Superior temporal gyrus (tissue), 1 donor: ENCODE measurements around the gene EPHB1.

Experiments
- DNase-seq: peaks from one replicate; pipeline ENCODE4 v3.0.0-alpha.2; 2016; ENCODE audit errors: extremely low spot score

Gene EPHB1

DNA sequence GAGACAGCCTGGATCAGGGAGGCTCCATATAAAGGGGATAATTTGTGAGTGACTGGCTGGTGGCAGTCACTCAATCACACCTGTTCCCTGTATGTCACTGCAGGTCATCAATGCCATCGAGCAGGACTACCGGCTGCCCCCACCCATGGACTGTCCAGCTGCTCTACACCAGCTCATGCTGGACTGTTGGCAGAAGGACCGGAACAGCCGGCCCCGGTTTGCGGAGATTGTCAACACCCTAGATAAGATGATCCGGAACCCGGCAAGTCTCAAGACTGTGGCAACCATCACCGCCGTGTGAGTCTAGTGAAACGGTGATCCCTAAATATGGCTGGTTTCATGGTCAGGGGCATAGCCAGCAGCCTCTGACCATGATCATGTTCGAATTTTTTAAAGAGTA lies 453.2 kb downstream of the EPHB1 start:
- no peak for DNase-seq

DNA sequence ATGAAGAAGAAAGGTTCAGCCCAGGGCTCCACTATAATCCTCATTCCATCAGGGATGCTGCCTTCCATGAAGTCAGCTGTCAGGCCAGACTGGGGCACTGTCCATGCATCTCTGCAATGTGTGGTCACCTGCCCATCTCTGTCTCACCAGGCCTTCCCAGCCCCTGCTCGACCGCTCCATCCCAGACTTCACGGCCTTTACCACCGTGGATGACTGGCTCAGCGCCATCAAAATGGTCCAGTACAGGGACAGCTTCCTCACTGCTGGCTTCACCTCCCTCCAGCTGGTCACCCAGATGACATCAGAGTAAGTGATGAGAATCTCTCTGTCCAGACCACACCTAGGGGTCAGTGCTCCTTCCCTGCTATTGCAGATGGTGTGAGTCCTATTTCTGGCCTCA lies 454.1 kb downstream of the EPHB1 start:
- no peak for DNase-seq

DNA sequence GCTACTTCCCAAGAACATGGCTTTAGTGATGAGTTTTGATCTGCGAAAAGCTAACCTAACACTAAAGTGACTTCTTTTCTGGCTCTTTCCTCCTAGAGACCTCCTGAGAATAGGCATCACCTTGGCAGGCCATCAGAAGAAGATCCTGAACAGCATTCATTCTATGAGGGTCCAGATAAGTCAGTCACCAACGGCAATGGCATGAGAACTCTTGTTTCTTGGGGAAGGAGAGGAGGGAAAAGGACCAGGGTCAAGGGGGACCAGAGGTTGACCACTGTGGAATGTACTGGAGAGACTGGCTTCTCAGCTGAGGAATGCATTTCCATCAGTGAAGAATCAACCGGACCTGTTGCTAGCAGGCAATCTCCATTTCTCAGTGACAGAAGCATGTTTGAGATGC lies 463.9 kb downstream of the EPHB1 start:
- no peak for DNase-seq

DNA sequence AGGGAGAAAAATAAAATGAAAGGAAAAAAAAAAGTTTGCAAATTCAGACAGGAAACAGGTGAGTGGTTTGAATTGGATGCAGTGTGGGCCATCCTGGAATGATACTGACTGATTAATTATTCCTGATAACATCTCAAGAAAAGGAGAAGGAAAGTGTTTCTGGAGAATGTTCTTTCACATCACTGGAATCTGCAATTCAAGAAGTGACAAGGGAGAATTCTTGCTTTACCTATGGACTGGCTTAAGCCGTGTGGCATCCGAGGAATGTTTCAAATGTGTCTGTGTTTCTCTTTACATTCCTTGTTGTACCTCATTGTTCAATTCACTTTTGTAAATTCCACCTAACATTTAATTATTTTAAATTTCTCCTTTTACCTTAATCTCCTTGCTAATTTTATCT lies 465.0 kb downstream of the EPHB1 start:
- DNase-seq: no peak

DNA sequence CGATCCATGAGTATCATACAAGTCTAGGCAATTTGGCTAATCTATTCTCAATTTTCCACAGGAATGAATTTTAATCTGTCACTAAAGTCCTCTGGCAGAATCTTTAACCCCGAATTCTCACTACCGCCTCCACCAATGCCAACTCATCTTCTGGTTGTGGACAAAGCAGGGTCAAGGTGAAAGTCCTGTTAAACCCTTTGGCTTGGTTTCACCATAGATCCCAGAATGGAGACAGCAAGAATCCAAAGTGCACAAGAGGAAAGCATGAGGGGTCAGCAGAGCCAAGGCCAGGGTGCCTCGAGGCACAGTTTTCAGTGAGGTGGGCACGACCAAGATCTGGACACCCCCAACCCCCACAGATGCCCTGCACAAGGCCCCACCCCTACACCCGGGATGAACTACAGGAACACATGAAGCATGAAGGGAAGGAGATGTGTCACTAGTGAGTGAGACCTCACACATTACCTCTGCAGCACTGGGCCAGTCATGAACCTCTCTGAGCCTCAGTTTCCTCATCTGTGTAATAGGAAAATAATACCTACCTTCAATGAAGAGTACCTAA lies 466.2 kb downstream of the EPHB1 start:
- DNase-seq: no peak

DNA sequence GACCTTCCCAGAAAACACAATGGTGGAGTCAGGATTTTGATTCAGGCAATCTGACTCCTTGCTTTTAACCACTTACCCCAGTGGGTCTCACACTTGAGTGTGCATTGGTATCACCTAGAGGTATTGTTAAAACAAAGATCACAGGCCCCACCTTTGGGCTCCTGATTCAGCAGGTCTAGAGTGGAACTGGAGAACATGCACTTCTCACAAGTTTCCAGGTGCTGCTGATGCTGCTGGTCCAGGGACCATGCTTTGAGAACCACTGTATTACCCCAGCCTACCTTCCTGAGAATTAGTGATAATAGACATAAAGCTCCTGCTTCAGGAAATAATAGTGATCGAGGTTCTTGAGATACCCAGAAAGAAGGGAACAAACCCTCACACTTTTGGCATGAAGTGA lies 466.9 kb downstream of the EPHB1 start:
- no peak for DNase-seq

DNA sequence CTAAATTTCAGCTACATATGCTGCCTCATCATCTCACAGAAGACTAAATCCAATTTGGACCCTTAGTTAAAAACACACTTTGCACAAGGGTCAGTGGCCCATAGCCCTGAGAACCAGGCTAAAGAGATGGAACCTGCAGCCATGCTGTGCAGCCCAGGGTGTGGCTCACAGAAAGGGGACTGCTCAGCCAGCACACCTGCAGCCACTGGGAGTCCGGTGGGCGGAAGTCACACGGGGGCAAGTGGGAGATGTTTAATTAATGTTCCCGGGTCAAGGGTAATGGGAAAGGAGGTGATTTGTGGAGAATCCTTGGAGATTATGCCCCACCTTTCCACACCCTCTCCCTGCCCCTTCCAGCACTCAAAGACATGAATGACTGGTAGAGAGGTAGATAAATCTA lies 467.4 kb downstream of the EPHB1 start:
- DNase-seq: no peak

DNA sequence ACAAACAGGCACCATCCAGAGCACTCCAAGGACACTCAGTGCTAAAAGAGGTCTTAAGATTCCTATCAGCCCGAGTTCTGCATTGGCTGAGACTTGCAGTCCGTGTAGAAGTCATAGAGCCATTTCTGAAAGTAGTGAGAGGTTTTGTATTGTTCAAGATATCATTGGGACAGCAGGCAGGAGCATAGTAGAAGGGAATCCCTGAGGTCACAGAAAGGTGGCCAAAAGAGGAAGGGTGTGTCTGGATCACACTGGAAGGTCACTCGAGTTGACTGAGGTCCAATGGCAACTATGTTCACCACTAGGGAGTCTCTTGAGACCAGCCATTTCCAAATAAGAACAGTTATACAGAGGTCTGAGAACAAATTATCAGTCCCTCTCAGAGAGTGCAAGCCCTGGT lies 468.3 kb downstream of the EPHB1 start:
- DNase-seq: no peak

DNA sequence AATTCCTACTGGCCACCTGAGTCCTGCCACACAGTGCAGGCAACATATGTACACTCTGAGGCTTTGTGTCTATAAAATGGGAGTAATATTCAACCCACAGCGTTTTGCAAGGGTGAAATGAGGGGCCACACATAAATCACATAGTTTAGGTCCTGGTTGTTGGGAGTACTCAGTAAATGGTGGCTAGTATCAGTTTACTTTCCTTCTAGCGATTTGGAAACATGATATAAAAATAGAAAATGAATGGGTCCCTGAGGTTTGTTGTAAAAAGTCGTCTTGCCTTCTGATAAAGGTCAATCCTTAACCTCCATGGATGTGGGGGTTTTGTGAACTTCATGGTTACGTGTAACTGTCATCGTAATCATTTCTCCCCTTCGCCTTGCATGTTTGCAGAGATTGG lies 472.4 kb downstream of the EPHB1 start:
- DNase-seq: no peak

DNA sequence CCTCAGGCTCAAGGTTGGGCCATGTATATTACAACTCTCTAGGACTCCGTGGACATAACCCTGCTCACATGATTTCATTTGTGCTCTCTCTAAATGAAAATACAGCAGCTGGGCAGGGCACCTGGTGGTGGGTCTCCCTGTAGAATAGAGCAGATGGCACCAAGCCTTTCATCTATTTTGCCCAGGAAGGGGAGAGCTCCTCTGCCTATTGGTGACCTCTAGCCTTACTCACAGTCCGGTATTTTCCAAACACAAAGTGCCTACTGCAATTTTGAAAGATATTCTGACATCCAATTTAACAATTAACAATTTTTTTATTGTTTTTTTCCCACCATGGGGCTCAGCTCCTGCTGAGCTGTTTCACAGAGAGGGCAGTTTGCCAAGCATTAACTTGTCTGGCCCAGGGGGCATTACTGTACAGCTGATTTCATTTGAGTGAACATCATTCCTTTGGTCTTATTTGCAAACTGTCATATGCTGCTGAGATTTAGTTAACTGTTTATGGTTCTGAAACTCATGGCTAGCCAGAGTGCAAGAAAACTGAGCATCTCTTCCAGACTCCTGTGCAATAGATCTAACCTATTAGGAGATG lies 474.0 kb downstream of the EPHB1 start:
- no peak for DNase-seq

DNA sequence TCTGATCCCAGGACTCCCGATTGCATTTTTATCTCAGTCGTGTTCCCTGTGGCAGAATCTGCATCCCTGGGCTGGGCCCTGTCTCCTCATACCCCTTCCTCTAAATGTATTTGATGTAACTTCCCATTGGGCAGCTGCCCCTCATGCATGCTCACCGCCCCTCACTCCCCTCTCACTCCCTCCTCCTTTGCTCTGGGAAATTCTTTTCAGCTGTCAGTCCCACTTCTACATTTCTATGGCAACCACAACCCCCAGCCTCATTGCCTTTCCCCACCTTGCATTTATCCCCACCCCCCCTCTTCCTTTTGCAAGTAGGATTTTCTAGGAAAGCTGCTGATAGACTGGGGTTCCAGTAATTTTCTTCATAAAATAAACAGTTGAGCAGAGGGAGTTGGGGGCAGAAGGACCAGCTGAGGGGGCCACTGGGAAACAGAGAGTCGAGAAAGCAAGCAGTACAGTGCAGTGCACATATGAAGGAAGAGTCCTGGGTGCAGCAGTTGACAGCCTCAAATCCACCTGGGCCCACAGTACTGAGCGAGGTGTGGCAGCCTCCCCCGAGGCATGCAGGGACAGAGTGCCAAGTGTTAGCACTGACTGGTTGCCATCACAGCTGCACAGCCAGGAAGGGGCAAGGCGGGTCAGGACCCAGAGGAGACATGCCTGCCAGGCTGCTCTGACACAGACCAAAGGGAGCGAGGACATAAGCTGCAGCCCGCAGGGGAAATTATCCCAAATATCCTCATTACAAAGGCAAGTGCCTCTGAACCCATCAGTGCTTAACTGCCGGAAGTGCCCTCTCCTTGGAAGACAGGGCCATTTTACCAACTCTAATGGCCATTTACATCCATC lies 476.3 kb downstream of the EPHB1 start:
- DNase-seq: no peak

DNA sequence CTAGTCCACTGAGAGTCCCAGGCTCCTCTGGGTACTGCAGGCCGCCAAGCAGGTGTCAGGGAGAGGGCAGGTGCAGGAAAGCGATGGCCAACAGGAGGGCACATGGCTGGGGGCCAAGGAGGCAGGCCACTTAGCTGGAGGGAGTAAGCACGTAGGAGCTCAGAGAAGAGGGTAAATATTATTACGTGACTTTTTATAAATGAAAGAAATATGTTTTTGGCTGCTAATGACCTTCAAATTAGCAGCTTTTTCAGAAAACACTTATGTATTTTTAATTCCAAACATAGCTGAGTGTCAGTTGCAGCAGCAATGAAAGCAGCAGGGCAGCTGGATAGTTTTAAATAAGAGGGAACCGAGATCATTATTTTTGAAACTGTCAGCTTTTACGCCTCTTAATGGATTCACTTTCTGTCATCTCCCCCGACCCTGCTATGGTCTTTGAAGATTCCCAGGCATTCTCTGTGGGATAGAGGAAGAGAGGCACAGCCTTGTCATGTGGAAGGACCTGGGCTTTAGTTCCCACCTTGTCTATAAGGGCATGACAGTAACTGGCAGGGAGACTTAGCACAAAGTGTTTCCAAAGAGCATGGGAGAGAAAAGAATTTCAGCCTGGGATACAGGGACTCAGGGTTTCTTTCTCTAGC lies 477.1 kb downstream of the EPHB1 start:
- DNase-seq: no peak

DNA sequence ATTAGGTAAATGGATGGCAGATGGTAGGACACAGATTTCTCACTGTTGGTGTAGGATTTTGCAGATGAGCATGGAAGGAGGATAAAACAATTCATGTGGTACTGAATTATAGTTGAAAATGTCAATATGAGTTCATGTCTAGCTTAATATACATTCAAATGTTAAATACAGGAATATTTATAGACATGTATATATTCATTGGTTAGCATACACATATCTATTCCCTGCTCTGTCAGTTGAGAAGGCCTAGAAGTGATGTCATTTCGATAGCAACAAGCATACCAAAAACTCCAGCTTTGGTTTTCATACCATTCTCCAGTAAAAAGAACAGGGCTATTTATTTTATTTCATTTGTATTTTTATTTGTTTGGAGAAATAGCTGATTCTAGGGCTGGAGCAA lies 497.1 kb downstream of the EPHB1 start:
- no peak for DNase-seq

DNA sequence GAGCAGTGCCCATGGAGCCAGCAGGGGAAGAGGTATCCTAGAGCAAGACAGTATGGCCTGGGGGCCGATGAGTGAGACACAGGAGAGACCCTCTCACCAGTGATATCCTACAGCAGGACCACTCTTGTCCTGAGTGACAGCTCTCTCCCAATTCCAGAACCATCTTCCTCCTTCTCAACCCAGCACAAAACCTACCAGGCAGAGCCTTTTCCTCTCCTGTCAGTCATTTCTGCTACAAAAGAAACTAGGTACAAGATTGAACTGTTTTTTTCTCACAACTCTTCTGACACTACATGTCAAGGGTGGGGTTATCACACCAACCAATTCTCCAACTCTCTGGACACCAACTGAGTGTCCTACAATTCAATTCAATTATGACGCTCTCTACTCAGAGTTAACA lies 506.6 kb downstream of the EPHB1 start:
- no peak for DNase-seq

DNA sequence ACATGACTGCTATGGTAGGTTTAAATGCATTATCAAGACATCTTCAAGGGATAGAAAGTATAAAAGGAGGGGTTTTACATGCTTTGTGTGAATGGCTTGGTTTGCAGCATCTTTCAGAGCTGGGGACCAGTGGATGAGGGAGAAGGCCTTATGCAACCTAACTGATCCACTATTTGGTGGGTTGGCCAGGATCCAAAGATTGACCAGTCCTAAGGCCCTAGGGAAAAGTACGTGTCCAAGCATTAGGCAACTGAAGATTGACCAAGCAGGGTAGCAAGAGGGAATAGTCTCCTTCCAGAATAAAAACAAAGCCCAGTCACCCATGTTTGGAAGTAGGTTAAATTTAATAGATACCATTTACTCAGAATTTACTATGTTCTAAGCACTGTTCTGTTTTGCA lies 509.3 kb downstream of the EPHB1 start:
- DNase-seq: no peak
